ENCODE data around the gene ADGRV1. TPM values are rescaled to one million over a fixed set of nuclear protein-coding genes. Genes with fewer than 3 reads are reported as not detected.

ADGRV1 gene
- total and polyA plus RNA-seq, 7 experiments from 2014 or later = 0.32 to 1.1 TPM; not detected in 5

DNA sequence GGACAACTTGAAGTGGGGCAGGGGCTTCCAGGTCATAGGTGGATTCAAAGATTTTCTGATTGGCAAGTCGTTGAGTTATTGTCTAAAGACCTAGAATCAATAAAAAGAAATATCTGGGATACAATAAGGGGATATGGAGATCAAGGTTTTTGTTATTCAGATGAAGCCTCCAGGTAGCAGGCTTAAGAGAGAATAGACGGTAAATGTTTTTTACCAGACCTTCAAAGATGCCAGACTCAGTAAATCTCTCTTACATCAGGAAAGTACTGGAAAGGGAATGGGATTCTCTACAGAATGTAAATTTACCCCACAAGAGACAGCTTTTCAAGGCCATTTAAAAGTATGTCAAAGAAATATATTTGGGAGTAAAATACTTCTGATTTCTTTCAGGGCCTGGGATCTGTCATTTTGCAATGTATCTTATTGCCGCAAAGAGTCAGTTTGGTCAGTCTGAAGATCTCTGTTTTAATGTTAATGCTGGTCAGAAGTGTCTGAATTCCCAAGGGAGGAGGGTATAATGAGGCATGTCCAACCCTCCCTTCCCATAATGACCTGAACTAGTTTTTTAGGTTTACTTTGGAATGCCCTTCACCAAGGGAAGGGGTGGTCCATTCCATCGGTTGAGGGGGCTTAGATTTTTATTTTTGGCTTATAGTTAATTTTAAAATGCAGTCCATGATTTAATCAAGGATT is 15.6 kb upstream of the ADGRV1 start:
- H3K36me3 Mint-ChIP-seq = no peaks in the 10 kb centered on the region
- peaks cover 15 to 45% (median 26%) of the 10 kb centered on the region in 5 donors for H3K27me3 Mint-ChIP-seq
- DNase-seq = no peak
- peak overlapping the region in 1 of 9 donors; percentile 56 for H3K27ac Mint-ChIP-seq
- H3K4me1 Mint-ChIP-seq = no peaks in the 10 kb centered on the region
- H3K36me3 ChIP-seq (ENCODE audit: control insufficient read depth in 2 of 3, insufficient read depth in 3 of 3, low read length in 3 of 3) = no peaks in the 10 kb centered on the region
- H3K4me1 ChIP-seq (ENCODE audit: control insufficient read depth in 2 of 2, insufficient read depth in 2 of 2, low read length in 2 of 2) = no peaks in the 10 kb centered on the region
- no peak overlapping the region for H3K4me3 ChIP-seq (ENCODE audit: low read length)
- H3K9me3 ChIP-seq (ENCODE audit: control insufficient read depth in 2 of 3, low read length in 3 of 3) = no peaks in the 10 kb centered on the region
- ATAC-seq = no peak
- intact Hi-C loops (cut with micrococcal nuclease) = no loop called here
- no peaks in the 10 kb centered on the region for H3K9me3 Mint-ChIP-seq
- ChIA-PET POLR2A (no interaction called here), CTCF (interaction anchor here (1.2 kb wide), 1 partner anchor 102 kb away, joined by 3 read pairs; no protein-coding TSS in a partner anchor)
- no peak overlapping the region for H3K27ac ChIP-seq (ENCODE audit: low read depth, low read length)
- no peak overlapping the region for H3K4me3 Mint-ChIP-seq
- H3K27me3 ChIP-seq (ENCODE audit: control insufficient read depth in 2 of 2, insufficient read depth in 2 of 2, low read length in 2 of 2) = peaks cover 0 to 1% of the 10 kb centered on the region in 2 donors

- DNase-seq = no peak
- intact Hi-C loops (cut with micrococcal nuclease) = no loop called here
- peaks cover 0 to 6% of the 10 kb centered on the region in 2 donors for H3K27me3 ChIP-seq (ENCODE audit: control insufficient read depth in 2 of 2, insufficient read depth in 2 of 2, low read length in 2 of 2)
- no peak overlapping the region for H3K4me3 ChIP-seq (ENCODE audit: low read length)
- peaks cover 20 to 37% (median 30%) of the 10 kb centered on the region in 5 donors for H3K27me3 Mint-ChIP-seq
- POLR2A ChIA-PET = no interaction called here
- H3K4me3 Mint-ChIP-seq = no peak overlapping the region
- CTCF ChIA-PET = no interaction called here
- no peaks in the 10 kb centered on the region for H3K36me3 Mint-ChIP-seq
- no peaks in the 10 kb centered on the region for H3K4me1 Mint-ChIP-seq
- no peak for ATAC-seq
- H3K36me3 ChIP-seq (ENCODE audit: control insufficient read depth in 2 of 3, insufficient read depth in 3 of 3, low read length in 3 of 3) = no peaks in the 10 kb centered on the region
- H3K9me3 ChIP-seq (ENCODE audit: control insufficient read depth in 2 of 3, low read length in 3 of 3) = no peaks in the 10 kb centered on the region
- H3K27ac Mint-ChIP-seq = no peak overlapping the region
- no peaks in the 10 kb centered on the region for H3K9me3 Mint-ChIP-seq
- H3K4me1 ChIP-seq (ENCODE audit: control insufficient read depth in 2 of 2, insufficient read depth in 2 of 2, low read length in 2 of 2) = no peaks in the 10 kb centered on the region
- no peak overlapping the region for H3K27ac ChIP-seq (ENCODE audit: low read depth, low read length)
Observed at GRCh38 chr5:90545511-90545910, 13.1 kb upstream of the ADGRV1 start.

DNA sequence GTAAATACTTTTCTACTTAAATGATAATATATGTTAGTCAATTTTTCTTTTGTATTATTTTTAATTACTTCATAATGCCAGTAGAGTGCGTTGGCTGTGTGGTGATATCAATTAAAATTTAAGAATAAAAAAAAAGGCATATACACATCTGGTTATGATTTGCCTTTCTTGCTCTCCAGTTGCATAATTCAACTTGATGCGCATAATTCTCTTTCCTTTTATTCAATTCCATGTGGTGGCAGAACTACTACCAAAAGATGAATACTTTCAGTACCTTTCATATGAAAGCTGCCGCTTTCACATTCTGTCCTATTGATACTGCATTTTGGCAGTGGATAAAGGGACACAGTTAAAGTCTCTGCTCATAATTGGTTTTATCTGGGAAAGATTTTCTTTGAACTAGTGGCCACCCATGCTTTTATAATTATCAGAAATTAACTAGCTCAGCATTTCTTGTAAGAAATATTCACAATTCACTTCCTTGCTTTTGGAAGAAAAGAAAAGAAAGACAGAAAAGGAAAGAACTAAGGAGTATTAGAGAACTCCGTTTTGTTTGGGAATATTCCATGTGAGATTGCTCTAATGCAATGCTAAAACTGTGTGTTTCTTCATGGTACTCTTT is 12.3 kb upstream of the ADGRV1 start:
- Mint-ChIP-seq H3K27ac (no peak overlapping the region), H3K4me3 (no peak overlapping the region), H3K27me3 (peaks cover 21 to 37% (median 27%) of the 10 kb centered on the region in 5 donors), H3K4me1 (no peaks in the 10 kb centered on the region), H3K36me3 (no peaks in the 10 kb centered on the region), H3K9me3 (no peaks in the 10 kb centered on the region)
- no peak for ATAC-seq
- Histone ChIP-seq H3K9me3 (ENCODE audit: control insufficient read depth in 2 of 3, low read length in 3 of 3) (no peaks in the 10 kb centered on the region), H3K36me3 (ENCODE audit: control insufficient read depth in 2 of 3, insufficient read depth in 3 of 3, low read length in 3 of 3) (no peaks in the 10 kb centered on the region), H3K27me3 (ENCODE audit: control insufficient read depth in 2 of 2, insufficient read depth in 2 of 2, low read length in 2 of 2) (peaks cover 0 to 6% of the 10 kb centered on the region in 2 donors), H3K4me1 (ENCODE audit: control insufficient read depth in 2 of 2, insufficient read depth in 2 of 2, low read length in 2 of 2) (no peaks in the 10 kb centered on the region), H3K27ac (ENCODE audit: low read depth, low read length) (no peak overlapping the region), H3K4me3 (ENCODE audit: low read length) (no peak overlapping the region)
- intact Hi-C loops (cut with micrococcal nuclease) = no loop called here
- ChIA-PET CTCF (no interaction called here), POLR2A (no interaction called here)
- DNase-seq = no peak

DNA sequence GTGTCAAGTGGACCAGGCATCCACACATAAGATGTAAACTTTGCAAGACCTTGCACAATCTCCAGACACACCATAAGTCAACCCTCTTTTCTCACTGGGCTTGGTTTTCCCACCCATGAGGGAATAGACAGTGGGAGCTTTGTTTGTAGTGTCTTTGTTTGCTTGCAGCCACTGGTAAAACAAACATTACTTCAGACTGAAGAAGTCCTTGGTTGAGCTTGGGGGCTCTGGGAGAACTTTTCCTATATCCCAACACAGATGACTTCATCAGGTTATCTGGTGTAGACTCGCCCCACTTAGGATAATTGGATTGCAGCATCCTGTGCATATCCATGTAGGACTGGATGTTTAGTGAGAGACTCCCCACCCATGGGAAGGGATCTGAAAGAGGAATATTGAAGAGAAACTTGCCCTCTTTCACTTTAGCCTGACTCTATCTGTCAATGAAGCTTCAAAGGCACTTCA is 11.5 kb upstream of the ADGRV1 start:
- H3K27me3 Mint-ChIP-seq = peaks cover 26 to 39% (median 27%) of the 10 kb centered on the region in 5 donors
- Histone ChIP-seq H3K4me3 (ENCODE audit: low read length) (no peak overlapping the region), H3K9me3 (ENCODE audit: control insufficient read depth in 2 of 3, low read length in 3 of 3) (no peaks in the 10 kb centered on the region), H3K27me3 (ENCODE audit: control insufficient read depth in 2 of 2, insufficient read depth in 2 of 2, low read length in 2 of 2) (peaks cover 0 to 6% of the 10 kb centered on the region in 2 donors), H3K36me3 (ENCODE audit: control insufficient read depth in 2 of 3, insufficient read depth in 3 of 3, low read length in 3 of 3) (no peaks in the 10 kb centered on the region), H3K27ac (ENCODE audit: low read depth, low read length) (no peak overlapping the region), H3K4me1 (ENCODE audit: control insufficient read depth in 2 of 2, insufficient read depth in 2 of 2, low read length in 2 of 2) (no peaks in the 10 kb centered on the region)
- ChIA-PET POLR2A (no interaction called here), CTCF (no interaction called here)
- no peak overlapping the region for H3K27ac Mint-ChIP-seq
- no peaks in the 10 kb centered on the region for H3K4me1 Mint-ChIP-seq
- intact Hi-C loops (cut with micrococcal nuclease) = no loop called here
- DNase-seq (no peak), ATAC-seq (no peak)
- H3K4me3 Mint-ChIP-seq = no peak overlapping the region
- no peaks in the 10 kb centered on the region for H3K9me3 Mint-ChIP-seq
- no peaks in the 10 kb centered on the region for H3K36me3 Mint-ChIP-seq

- H3K36me3 Mint-ChIP-seq = no peaks in the 10 kb centered on the region
- CTCF ChIA-PET = no interaction called here
- intact Hi-C loops (cut with micrococcal nuclease) = no loop called here
Observed at GRCh38 chr5:90548069-90548593, 10.5 kb upstream of the ADGRV1 start.

GRCh38 chr5:90549223-90549622 is 9.4 kb upstream of the ADGRV1 start:
- Histone ChIP-seq H3K4me1 (ENCODE audit: control insufficient read depth in 2 of 2, insufficient read depth in 2 of 2, low read length in 2 of 2) (no peaks in the 10 kb centered on the region), H3K27me3 (ENCODE audit: control insufficient read depth in 2 of 2, insufficient read depth in 2 of 2, low read length in 2 of 2) (peaks cover 0 to 6% of the 10 kb centered on the region in 2 donors), H3K36me3 (ENCODE audit: control insufficient read depth in 2 of 3, insufficient read depth in 3 of 3, low read length in 3 of 3) (no peaks in the 10 kb centered on the region), H3K9me3 (ENCODE audit: control insufficient read depth in 2 of 3, low read length in 3 of 3) (no peaks in the 10 kb centered on the region), H3K27ac (ENCODE audit: low read depth, low read length) (no peak overlapping the region), H3K4me3 (ENCODE audit: low read length) (no peak overlapping the region)
- Mint-ChIP-seq H3K27ac (no peak overlapping the region), H3K9me3 (no peaks in the 10 kb centered on the region), H3K36me3 (no peaks in the 10 kb centered on the region), H3K4me1 (no peaks in the 10 kb centered on the region), H3K27me3 (peaks cover 26 to 47% (median 35%) of the 10 kb centered on the region in 5 donors), H3K4me3 (no peak overlapping the region)
- ATAC-seq = no peak
- ChIA-PET POLR2A (no interaction called here), CTCF (no interaction called here)
- no peak for DNase-seq
- intact Hi-C loops (cut with micrococcal nuclease) = no loop called here

More at GRCh38 chr5:90548069-90548593, 10.5 kb upstream of the ADGRV1 start:
- Histone ChIP-seq H3K36me3 (ENCODE audit: control insufficient read depth in 2 of 3, insufficient read depth in 3 of 3, low read length in 3 of 3) (no peaks in the 10 kb centered on the region), H3K9me3 (ENCODE audit: control insufficient read depth in 2 of 3, low read length in 3 of 3) (no peaks in the 10 kb centered on the region), H3K4me1 (ENCODE audit: control insufficient read depth in 2 of 2, insufficient read depth in 2 of 2, low read length in 2 of 2) (no peaks in the 10 kb centered on the region), H3K27me3 (ENCODE audit: control insufficient read depth in 2 of 2, insufficient read depth in 2 of 2, low read length in 2 of 2) (peaks cover 0 to 6% of the 10 kb centered on the region in 2 donors), H3K4me3 (ENCODE audit: low read length) (no peak overlapping the region), H3K27ac (ENCODE audit: low read depth, low read length) (no peak overlapping the region)
- POLR2A ChIA-PET = interaction anchor here (0.7 kb wide), 1 partner anchor 22 kb away, joined by 3 read pairs; no protein-coding TSS in a partner anchor
- H3K4me3 Mint-ChIP-seq = no peak overlapping the region
- H3K27ac Mint-ChIP-seq = no peak overlapping the region
- peaks cover 26 to 41% (median 33%) of the 10 kb centered on the region in 5 donors for H3K27me3 Mint-ChIP-seq
- no peaks in the 10 kb centered on the region for H3K9me3 Mint-ChIP-seq
- ATAC-seq (no peak), DNase-seq (no peak)
- H3K4me1 Mint-ChIP-seq = no peaks in the 10 kb centered on the region

Measured in naive thymus-derived CD4-positive, alpha-beta T cell (primary cell).